NCI-H1417 (cell line): ENCODE data around the gene OR4A15.

ENCODE experiments used
- DNase-seq, 3 experiments: peaks; one replicate each; lab custom pipeline; 2025; lab: John Stamatoyannopoulos, UW

The OR4A15 gene

GRCh38 chr11:55367674-55368073 lies at the start of gene OR4A15:
TSS of gene OR4A15 (plus strand) at chr11:55367974. CDS start at chr11:55367974, 0 bp downstream.
- DNase-seq: no peak

GRCh38 chr11:55324500-55324899 lies 43.3 kb upstream of the OR4A15 start:
- no peak for DNase-seq

GRCh38 chr11:55342901-55343300 lies 24.9 kb upstream of the OR4A15 start, which contains the start of gene OR4A16:
TSS of gene OR4A16 (plus strand) at chr11:55343201. CDS start at chr11:55343201, 0 bp downstream.
- DNase-seq: no peak

GRCh38 chr11:55345306-55345705 lies 22.5 kb upstream of the OR4A15 start:
- DNase-seq: no peak

- DNase-seq: no peak
Measured at GRCh38 chr11:55349032-55349431, 18.7 kb upstream of the OR4A15 start.

GRCh38 chr11:55357560-55358184 lies 10.1 kb upstream of the OR4A15 start:
- DNase-seq: peak in 1 of 3 experiments; percentile 12

GRCh38 chr11:55401011-55401410 lies 33.2 kb downstream of the OR4A15 start:
- no peak for DNase-seq
